Measurements from ENCODE around the gene INPP5E.
A peak's percentile ranks its signal among the peaks of the same experiment; 100 is the strongest.
"Not testable (repeated sequence)": the region's sequence is repeated elsewhere in the genome, so short reads cannot be mapped to it uniquely, and the experiment has no call there.

The INPP5E gene

GRCh38 chr9:136418182-136419091 lies 21.2 kb downstream of the INPP5E start:
- Histone ChIP-seq H3K4me3 (ENCODE audit: low read depth, low read length) (no peak overlapping the region), H3K9ac (ENCODE audit: low read depth, low read length) (no peak overlapping the region), H3K36me3 (ENCODE audit: control insufficient read depth, insufficient read depth, low read length) (peaks cover 81% of the 10 kb centered on the region), H3K4me1 (ENCODE audit: control insufficient read depth, insufficient read depth, low read length) (no peaks in the 10 kb centered on the region), H3K27me3 (ENCODE audit: control insufficient read depth, insufficient read depth, low read length) (no peaks in the 10 kb centered on the region), H3K9me3 (ENCODE audit: control insufficient read depth, insufficient read depth, low read length) (no peaks in the 10 kb centered on the region)

GRCh38 chr9:136416914-136417313 lies 22.7 kb downstream of the INPP5E start:
- Histone ChIP-seq H3K36me3 (ENCODE audit: control insufficient read depth, insufficient read depth, low read length) (peaks cover 73% of the 10 kb centered on the region), H3K4me3 (ENCODE audit: low read depth, low read length) (no peak overlapping the region), H3K9me3 (ENCODE audit: control insufficient read depth, insufficient read depth, low read length) (no peaks in the 10 kb centered on the region), H3K9ac (ENCODE audit: low read depth, low read length) (no peak overlapping the region), H3K4me1 (ENCODE audit: control insufficient read depth, insufficient read depth, low read length) (no peaks in the 10 kb centered on the region), H3K27me3 (ENCODE audit: control insufficient read depth, insufficient read depth, low read length) (no peaks in the 10 kb centered on the region)

- no peak overlapping the region for H3K9ac ChIP-seq (ENCODE audit: low read depth, low read length)
- H3K4me3 ChIP-seq (ENCODE audit: low read depth, low read length): no peak overlapping the region
- peaks cover 2% of the 10 kb centered on the region for H3K4me1 ChIP-seq (ENCODE audit: control insufficient read depth, insufficient read depth, low read length)
- peaks cover 71% of the 10 kb centered on the region for H3K36me3 ChIP-seq (ENCODE audit: control insufficient read depth, insufficient read depth, low read length)
- no peaks in the 10 kb centered on the region for H3K27me3 ChIP-seq (ENCODE audit: control insufficient read depth, insufficient read depth, low read length)
- H3K9me3 ChIP-seq (ENCODE audit: control insufficient read depth, insufficient read depth, low read length): no peaks in the 10 kb centered on the region
These were observed 23.2 kb downstream of the INPP5E start for GRCh38 chr9:136416427-136416826.

- no peak overlapping the region for H3K9ac ChIP-seq (ENCODE audit: low read depth, low read length)
- peaks cover 4% of the 10 kb centered on the region for H3K4me1 ChIP-seq (ENCODE audit: control insufficient read depth, insufficient read depth, low read length)
- H3K36me3 ChIP-seq (ENCODE audit: control insufficient read depth, insufficient read depth, low read length): peaks cover 57% of the 10 kb centered on the region
- H3K4me3 ChIP-seq (ENCODE audit: low read depth, low read length): no peak overlapping the region
- H3K27me3 ChIP-seq (ENCODE audit: control insufficient read depth, insufficient read depth, low read length): no peaks in the 10 kb centered on the region
- no peaks in the 10 kb centered on the region for H3K9me3 ChIP-seq (ENCODE audit: control insufficient read depth, insufficient read depth, low read length)
These were observed 26.7 kb downstream of the INPP5E start for GRCh38 chr9:136412962-136413361.

- Histone ChIP-seq H3K9me3 (ENCODE audit: control insufficient read depth, insufficient read depth, low read length) (no peaks in the 10 kb centered on the region), H3K36me3 (ENCODE audit: control insufficient read depth, insufficient read depth, low read length) (peaks cover 58% of the 10 kb centered on the region), H3K27me3 (ENCODE audit: control insufficient read depth, insufficient read depth, low read length) (no peaks in the 10 kb centered on the region), H3K9ac (ENCODE audit: low read depth, low read length) (peak overlapping the region; percentile 96), H3K4me1 (ENCODE audit: control insufficient read depth, insufficient read depth, low read length) (peaks cover 4% of the 10 kb centered on the region), H3K4me3 (ENCODE audit: low read depth, low read length) (peak overlapping the region; percentile 94)
These were observed 28.3 kb downstream of the INPP5E start for GRCh38 chr9:136411378-136411777.

GRCh38 chr9:136410500-136411287 lies 29.0 kb downstream of the INPP5E start, which contains the start of the genes ENTR1 and PMPCA:
TSS of gene ENTR1 (minus strand) at chr9:136410614. CDS start at chr9:136410397, 217 bp downstream.
TSS of gene PMPCA (plus strand) at chr9:136410658. CDS start at chr9:136410669, 11 bp downstream.
- Histone ChIP-seq H3K27me3 (ENCODE audit: control insufficient read depth, insufficient read depth, low read length) (no peaks in the 10 kb centered on the region), H3K36me3 (ENCODE audit: control insufficient read depth, insufficient read depth, low read length) (peaks cover 54% of the 10 kb centered on the region), H3K4me3 (ENCODE audit: low read depth, low read length) (peak within 1 kb of the TSS; percentile 94), H3K9ac (ENCODE audit: low read depth, low read length) (peak within 1 kb of the TSS; percentile 96), H3K4me1 (ENCODE audit: control insufficient read depth, insufficient read depth, low read length) (peaks cover 4% of the 10 kb centered on the region), H3K9me3 (ENCODE audit: control insufficient read depth, insufficient read depth, low read length) (no peaks in the 10 kb centered on the region)

GRCh38 chr9:136409557-136410455 lies 29.8 kb downstream of the INPP5E start:
- Histone ChIP-seq H3K36me3 (ENCODE audit: control insufficient read depth, insufficient read depth, low read length) (peaks cover 55% of the 10 kb centered on the region), H3K27me3 (ENCODE audit: control insufficient read depth, insufficient read depth, low read length) (no peaks in the 10 kb centered on the region), H3K9me3 (ENCODE audit: control insufficient read depth, insufficient read depth, low read length) (no peaks in the 10 kb centered on the region), H3K9ac (ENCODE audit: low read depth, low read length) (peak overlapping the region; percentile 73), H3K4me1 (ENCODE audit: control insufficient read depth, insufficient read depth, low read length) (peaks cover 4% of the 10 kb centered on the region), H3K4me3 (ENCODE audit: low read depth, low read length) (peak overlapping the region; percentile 72)

- H3K9me3 ChIP-seq (ENCODE audit: control insufficient read depth, insufficient read depth, low read length): no peaks in the 10 kb centered on the region
- no peaks in the 10 kb centered on the region for H3K27me3 ChIP-seq (ENCODE audit: control insufficient read depth, insufficient read depth, low read length)
- peaks cover 52% of the 10 kb centered on the region for H3K36me3 ChIP-seq (ENCODE audit: control insufficient read depth, insufficient read depth, low read length)
- H3K4me1 ChIP-seq (ENCODE audit: control insufficient read depth, insufficient read depth, low read length): peaks cover 4% of the 10 kb centered on the region
- no peak overlapping the region for H3K9ac ChIP-seq (ENCODE audit: low read depth, low read length)
- no peak overlapping the region for H3K4me3 ChIP-seq (ENCODE audit: low read depth, low read length)
These were observed 31.7 kb downstream of the INPP5E start for GRCh38 chr9:136407911-136408310.

- not testable (repeated sequence) for H3K4me3 ChIP-seq (ENCODE audit: low read depth, low read length); H3K4me1 ChIP-seq (ENCODE audit: control insufficient read depth, insufficient read depth, low read length); H3K9ac ChIP-seq (ENCODE audit: low read depth, low read length); H3K27me3 ChIP-seq (ENCODE audit: control insufficient read depth, insufficient read depth, low read length); H3K9me3 ChIP-seq (ENCODE audit: control insufficient read depth, insufficient read depth, low read length)
- H3K36me3 ChIP-seq (ENCODE audit: control insufficient read depth, insufficient read depth, low read length): peaks cover 51% of the 10 kb centered on the region
These were observed 32.6 kb downstream of the INPP5E start for GRCh38 chr9:136407061-136407460.

- peaks cover 47% of the 10 kb centered on the region for H3K36me3 ChIP-seq (ENCODE audit: control insufficient read depth, insufficient read depth, low read length)
- H3K9ac ChIP-seq (ENCODE audit: low read depth, low read length); H3K27me3 ChIP-seq (ENCODE audit: control insufficient read depth, insufficient read depth, low read length); H3K9me3 ChIP-seq (ENCODE audit: control insufficient read depth, insufficient read depth, low read length); H3K4me3 ChIP-seq (ENCODE audit: low read depth, low read length); H3K4me1 ChIP-seq (ENCODE audit: control insufficient read depth, insufficient read depth, low read length): not testable (repeated sequence)
These were observed 33.7 kb downstream of the INPP5E start for GRCh38 chr9:136405904-136406303.

- H3K36me3 ChIP-seq (ENCODE audit: control insufficient read depth, insufficient read depth, low read length): peaks cover 44% of the 10 kb centered on the region
These were observed 34.2 kb downstream of the INPP5E start for GRCh38 chr9:136405481-136405880.

More at GRCh38 chr9:136405481-136405880, 34.2 kb downstream of the INPP5E start:
- no peak overlapping the region for H3K4me3 ChIP-seq (ENCODE audit: low read depth, low read length)
- H3K9me3 ChIP-seq (ENCODE audit: control insufficient read depth, insufficient read depth, low read length): no peaks in the 10 kb centered on the region
- no peaks in the 10 kb centered on the region for H3K4me1 ChIP-seq (ENCODE audit: control insufficient read depth, insufficient read depth, low read length)
- H3K9ac ChIP-seq (ENCODE audit: low read depth, low read length): no peak overlapping the region
- H3K27me3 ChIP-seq (ENCODE audit: control insufficient read depth, insufficient read depth, low read length): no peaks in the 10 kb centered on the region

Measured in iPS-15b (cell line).